CD4-positive, CD25-positive, alpha-beta regulatory T cell (primary cell): ENCODE measurements around the gene PAPPA. TPM values are rescaled to one million over a fixed set of nuclear protein-coding genes. Genes with fewer than 3 reads are reported as not detected.

Experiments
- ATAC-seq, 2 donors: fragments of 150-1000 bp; cut with Tn5 transposase; one replicate each; pipeline ENCODE4 v1.10.0; 2021; ENCODE audit warnings: low read depth in 2 of 2, moderate number of reproducible peaks in 2 of 2, moderate library complexity in 1 of 2
- DNase-seq, 3 donors: peaks; one replicate each; pipeline versions ENCODE4 v3.0.0 to v3.0.0-alpha.2; 2012 to 2022; ENCODE audit warnings: mixed read lengths in 1 of 3
- H3K27ac ChIP-seq: one replicate; pipeline ENCODE4 v1.7.0; 2013; ENCODE audit warnings: mild to moderate bottlenecking, low read length; ENCODE audit not compliant: insufficient read depth, poor library complexity, severe bottlenecking
- H3K27me3 ChIP-seq: one replicate; pipeline ENCODE4 v1.7.0; 2013; ENCODE audit warnings: low read length; ENCODE audit not compliant: control insufficient read depth, insufficient read depth
- H3K36me3 ChIP-seq: one replicate; pipeline ENCODE4 v1.7.0; 2013; ENCODE audit warnings: mild to moderate bottlenecking, low read length, moderate library complexity; ENCODE audit not compliant: control insufficient read depth, insufficient read depth
- H3K4me1 ChIP-seq: 2 replicates; pipeline ENCODE4 v1.7.0; 2013; ENCODE audit warnings: mild to moderate bottlenecking, low read length; ENCODE audit not compliant: insufficient read depth, control insufficient read depth, poor library complexity, severe bottlenecking
- H3K4me3 ChIP-seq: one replicate; pipeline ENCODE4 v1.7.0; 2013; ENCODE audit warnings: low read depth, mild to moderate bottlenecking, low read length, moderate library complexity
- H3K9me3 ChIP-seq, 2 experiments: 1 replicate in 1 of 2; 2 replicates in 1 of 2; pipeline ENCODE4 v1.7.0; 2013; ENCODE audit warnings: low read length in 2 of 2, mild to moderate bottlenecking in 1 of 2, moderate library complexity in 1 of 2; ENCODE audit not compliant: control insufficient read depth in 2 of 2
- H3K27ac Mint-ChIP-seq, 3 donors: one replicate each; pipeline ENCODE4 v1.8.0; 2020 to 2022; ENCODE audit warnings: mild to moderate bottlenecking in 3 of 3, mixed read lengths in 3 of 3, moderate library complexity in 2 of 3
- H3K27me3 Mint-ChIP-seq: one replicate; pipeline ENCODE4 v1.8.0; 2022; ENCODE audit warnings: mild to moderate bottlenecking, mixed read lengths
- H3K36me3 Mint-ChIP-seq: one replicate; pipeline ENCODE4 v1.8.0; 2020; ENCODE audit warnings: mixed read lengths
- H3K4me1 Mint-ChIP-seq, 4 donors: one replicate each; pipeline ENCODE4 v1.8.0; 2020 to 2022; ENCODE audit warnings: mixed read lengths in 4 of 4, mild to moderate bottlenecking in 1 of 4
- H3K4me3 Mint-ChIP-seq, 4 donors: one replicate each; pipeline ENCODE4 v1.8.0; 2020 to 2022; ENCODE audit warnings: mild to moderate bottlenecking in 4 of 4, mixed read lengths in 4 of 4, moderate library complexity in 3 of 4
- H3K9me3 Mint-ChIP-seq, 7 donors: one replicate each; pipeline ENCODE4 v1.8.0; 2020 to 2022; ENCODE audit warnings: mixed read lengths in 7 of 7, mild to moderate bottlenecking in 3 of 7, moderate library complexity in 2 of 7
- polyA plus RNA-seq, 4 donors: library from polyadenylated mRNA; unstranded; fragments of 300-500 nt; fragmentation: Illumina TruSeq; gene quantifications; one replicate each; pipeline ENCODE4 v1.2.3, GENCODE V29; 2021
- total RNA-seq: library from RNA; stranded (reverse); gene quantifications from one replicate; pipeline ENCODE4 v1.2.3, GENCODE V29; 2022

Gene PAPPA
- total and polyA plus RNA-seq, 5 donors from 2014 or later = 0.01 to 0.42 (median 0.09) TPM; not detected in 1

- no peaks in the 10 kb centered on the region for H3K27me3 ChIP-seq
- no peaks in the 10 kb centered on the region for H3K9me3 ChIP-seq
- Mint-ChIP-seq H3K27ac (no peak overlapping the region), H3K4me3 (no peak overlapping the region), H3K36me3 (no peaks in the 10 kb centered on the region), H3K4me1 (no peaks in the 10 kb centered on the region), H3K27me3 (peaks cover 7% of the 10 kb centered on the region), H3K9me3 (peaks cover 0 to 4% (median 0%) of the 10 kb centered on the region in 7 donors)
- H3K4me3 ChIP-seq = no peak overlapping the region
- H3K36me3 ChIP-seq = no peaks in the 10 kb centered on the region
- DNase-seq (no peak), ATAC-seq (no peak)
- H3K27ac ChIP-seq = no peak overlapping the region
- no peaks in the 10 kb centered on the region for H3K4me1 ChIP-seq
Measured at GRCh38 chr9:116286297-116286696, 132.7 kb downstream of the PAPPA start.

- Mint-ChIP-seq H3K27ac (no peak overlapping the region), H3K4me1 (no peaks in the 10 kb centered on the region), H3K9me3 (peaks cover 0 to 4% (median 0%) of the 10 kb centered on the region in 7 donors), H3K27me3 (peaks cover 7% of the 10 kb centered on the region), H3K36me3 (no peaks in the 10 kb centered on the region), H3K4me3 (no peak overlapping the region)
- H3K9me3 ChIP-seq = no peaks in the 10 kb centered on the region
- DNase-seq = no peak
- H3K27ac ChIP-seq = no peak overlapping the region
- ATAC-seq = no peak
- H3K27me3 ChIP-seq = no peaks in the 10 kb centered on the region
- H3K4me3 ChIP-seq = no peak overlapping the region
- H3K4me1 ChIP-seq = no peaks in the 10 kb centered on the region
- no peaks in the 10 kb centered on the region for H3K36me3 ChIP-seq
Measured at GRCh38 chr9:116287721-116288120, 134.1 kb downstream of the PAPPA start.

- Mint-ChIP-seq H3K4me1 (no peaks in the 10 kb centered on the region), H3K27me3 (peaks cover 7% of the 10 kb centered on the region), H3K27ac (no peak overlapping the region), H3K36me3 (no peaks in the 10 kb centered on the region), H3K9me3 (peaks cover 0 to 4% (median 0%) of the 10 kb centered on the region in 7 donors), H3K4me3 (no peak overlapping the region)
- no peaks in the 10 kb centered on the region for H3K4me1 ChIP-seq
- no peak for DNase-seq
- ATAC-seq = no peak
- no peaks in the 10 kb centered on the region for H3K36me3 ChIP-seq
- no peaks in the 10 kb centered on the region for H3K9me3 ChIP-seq
- H3K27me3 ChIP-seq = no peaks in the 10 kb centered on the region
- no peak overlapping the region for H3K4me3 ChIP-seq
- no peak overlapping the region for H3K27ac ChIP-seq
Measured at GRCh38 chr9:116288658-116289057, 135.1 kb downstream of the PAPPA start.

- ATAC-seq (no peak), DNase-seq (no peak)
- Histone ChIP-seq H3K36me3 (no peaks in the 10 kb centered on the region), H3K4me3 (no peak overlapping the region), H3K27me3 (no peaks in the 10 kb centered on the region), H3K4me1 (no peaks in the 10 kb centered on the region), H3K27ac (no peak overlapping the region), H3K9me3 (no peaks in the 10 kb centered on the region)
- H3K27me3 Mint-ChIP-seq = no peaks in the 10 kb centered on the region
- H3K9me3 Mint-ChIP-seq = peaks cover 0 to 4% (median 0%) of the 10 kb centered on the region in 7 donors
- no peaks in the 10 kb centered on the region for H3K4me1 Mint-ChIP-seq
- H3K27ac Mint-ChIP-seq = no peak overlapping the region
- H3K4me3 Mint-ChIP-seq = no peak overlapping the region
- H3K36me3 Mint-ChIP-seq = no peaks in the 10 kb centered on the region
Measured at GRCh38 chr9:116297346-116297745, 143.8 kb downstream of the PAPPA start.

- DNase-seq = no peak
- Histone ChIP-seq H3K9me3 (no peaks in the 10 kb centered on the region), H3K4me3 (no peak overlapping the region), H3K27me3 (no peaks in the 10 kb centered on the region), H3K4me1 (no peaks in the 10 kb centered on the region), H3K27ac (no peak overlapping the region), H3K36me3 (no peaks in the 10 kb centered on the region)
- Mint-ChIP-seq H3K9me3 (peaks cover 0 to 4% (median 0%) of the 10 kb centered on the region in 7 donors), H3K36me3 (no peaks in the 10 kb centered on the region), H3K27ac (no peak overlapping the region), H3K4me1 (no peaks in the 10 kb centered on the region), H3K27me3 (no peaks in the 10 kb centered on the region), H3K4me3 (no peak overlapping the region)
- no peak for ATAC-seq
Measured at GRCh38 chr9:116298249-116298648, 144.7 kb downstream of the PAPPA start.

- Mint-ChIP-seq H3K4me3 (no peak overlapping the region), H3K36me3 (no peaks in the 10 kb centered on the region), H3K4me1 (no peaks in the 10 kb centered on the region), H3K27ac (no peak overlapping the region), H3K27me3 (no peaks in the 10 kb centered on the region), H3K9me3 (peaks cover 0 to 4% (median 0%) of the 10 kb centered on the region in 7 donors)
- H3K27ac ChIP-seq = no peak overlapping the region
- ATAC-seq (no peak), DNase-seq (no peak)
- no peaks in the 10 kb centered on the region for H3K9me3 ChIP-seq
- H3K27me3 ChIP-seq = no peaks in the 10 kb centered on the region
- no peaks in the 10 kb centered on the region for H3K36me3 ChIP-seq
- H3K4me3 ChIP-seq = no peak overlapping the region
- H3K4me1 ChIP-seq = no peaks in the 10 kb centered on the region
Measured at GRCh38 chr9:116298878-116299391, 145.3 kb downstream of the PAPPA start.

- no peak overlapping the region for H3K4me3 ChIP-seq
- Mint-ChIP-seq H3K4me3 (no peak overlapping the region), H3K36me3 (no peaks in the 10 kb centered on the region), H3K9me3 (peaks cover 0 to 5% (median 0%) of the 10 kb centered on the region in 7 donors), H3K27me3 (no peaks in the 10 kb centered on the region), H3K27ac (no peak overlapping the region), H3K4me1 (no peaks in the 10 kb centered on the region)
- no peaks in the 10 kb centered on the region for H3K9me3 ChIP-seq
- no peaks in the 10 kb centered on the region for H3K36me3 ChIP-seq
- no peak for DNase-seq
- no peaks in the 10 kb centered on the region for H3K27me3 ChIP-seq
- ATAC-seq = no peak
- H3K27ac ChIP-seq = no peak overlapping the region
- H3K4me1 ChIP-seq = no peaks in the 10 kb centered on the region
Measured at GRCh38 chr9:116300360-116300870, 146.8 kb downstream of the PAPPA start.

- Histone ChIP-seq H3K4me1 (no peaks in the 10 kb centered on the region), H3K36me3 (no peaks in the 10 kb centered on the region), H3K4me3 (no peak overlapping the region), H3K27me3 (no peaks in the 10 kb centered on the region), H3K27ac (no peak overlapping the region), H3K9me3 (no peaks in the 10 kb centered on the region)
- no peak overlapping the region for H3K27ac Mint-ChIP-seq
- no peaks in the 10 kb centered on the region for H3K27me3 Mint-ChIP-seq
- no peak for ATAC-seq
- H3K9me3 Mint-ChIP-seq = peaks cover 0 to 1% (median 0%) of the 10 kb centered on the region in 7 donors
- H3K4me1 Mint-ChIP-seq = no peaks in the 10 kb centered on the region
- no peak for DNase-seq
- H3K4me3 Mint-ChIP-seq = no peak overlapping the region
- H3K36me3 Mint-ChIP-seq = no peaks in the 10 kb centered on the region
Measured at GRCh38 chr9:116303270-116303669, 149.7 kb downstream of the PAPPA start.
